Measurements from ENCODE around the gene SKIC2. TPM values are rescaled to one million over a fixed set of nuclear protein-coding genes. Genes with fewer than 3 reads are reported as not detected.

Gene SKIC2
- total and polyA plus RNA-seq, 2 donors (not counting 3 experiments of a cell fraction or from before 2014, with no cell fraction given), result 52.8 to 76.7 TPM

- ChIA-PET CTCF (no interaction called here), POLR2A (no interaction called here)
- Histone ChIP-seq H4K20me1 (replicated peaks; ENCODE audit: control insufficient read depth, extremely low read depth, insufficient read depth, low read length) (no peaks in the 10 kb centered on the region), H3K27ac (ENCODE audit: insufficient read depth, low read depth, low read length) (no peak overlapping the region), H3K9me3 (replicated peaks; ENCODE audit: control insufficient read depth, insufficient read depth, low read length) (no peaks in the 10 kb centered on the region), H3K79me2 (ENCODE audit: control insufficient read depth, insufficient read depth, low read length) (no peaks in the 10 kb centered on the region), H3K4me2 (ENCODE audit: insufficient read depth, low read length) (no peak overlapping the region), H3K9ac (replicated peaks; ENCODE audit: extremely low read depth, insufficient read depth, low read length) (no peak overlapping the region), H3K36me3 (ENCODE audit: control insufficient read depth in 2 of 2, extremely low read depth in 1 of 2, insufficient read depth in 2 of 2, low read length in 2 of 2) (no peaks in the 10 kb centered on the region), H3K9me1 (replicated peaks; ENCODE audit: control insufficient read depth, extremely low read depth, insufficient read depth, low read length) (no peaks in the 10 kb centered on the region), H3K4me1 (ENCODE audit: control insufficient read depth, extremely low read depth, insufficient read depth, low read length) (no peaks in the 10 kb centered on the region), H3K27me3 (ENCODE audit: control insufficient read depth in 2 of 2, insufficient read depth in 2 of 2, low read length in 2 of 2) (peaks cover under 1% of the 10 kb centered on the region in 2 experiments), H3K4me3 (replicated peaks in 1 of 3; ENCODE audit: insufficient read depth in 1 of 3, low read depth in 1 of 3, low read length in 3 of 3) (no peak overlapping the region), H2AFZ (ENCODE audit: low read depth, low read length) (no peak overlapping the region)
- intact Hi-C loops (cut with micrococcal nuclease), result no loop called here
- TF ChIP-seq GATA2 (IDR thresholded peaks at IDR 0.05; ENCODE audit: insufficient read depth, insufficient read length, low read depth, low read length) (no peak), MAX (IDR thresholded peaks at IDR 0.05; ENCODE audit: insufficient read depth, insufficient read length) (no peak), MYC (IDR thresholded peaks at IDR 0.05; ENCODE audit: low read depth, low read length) (no peak), POLR2A (IDR thresholded peaks at IDR 0.05; ENCODE audit: low read depth, low read length) (no peak), EZH2 (IDR thresholded peaks at IDR 0.05; ENCODE audit: borderline replicate concordance, low read depth, low read length, severe bottlenecking) (no peak), JUN (IDR thresholded peaks at IDR 0.05; ENCODE audit: borderline replicate concordance, insufficient read depth, insufficient read length, low read depth) (no peak), FOS (IDR thresholded peaks at IDR 0.05; ENCODE audit: borderline replicate concordance, insufficient read depth, low read length) (no peak), POLR2AphosphoS5 (IDR thresholded peaks at IDR 0.05; ENCODE audit: insufficient read depth, low read depth, low read length) (no peak), CTCF (IDR thresholded peaks at IDR 0.05; ENCODE audit: extremely low read depth in 1 of 2, insufficient read depth in 1 of 2, low read depth in 1 of 2, low read length in 2 of 2) (no peak)
- dilution Hi-C loops (cut with MboI; ENCODE audit: extremely low pct_ligation_motif_present, low sequenced_read_pairs), result no loop called here
- BruUV-seq (replicated peaks), result no TSS peak
- DNase-seq (ENCODE audit: low read depth, low spot score) (no peak), FAIRE-seq (no peak)
These were observed 25.4 kb upstream of the SKIC2 start for GRCh38 chr6:31933537-31933936.
